GM10847 (cell line): ENCODE data around the gene HECW1.

Source experiments
- POLR2A ChIP-seq: IDR thresholded peaks from 2 replicates; pipeline ENCODE4 v1.6.1; 2011; ENCODE audit not compliant: insufficient read length; ENCODE audit errors: extremely low read depth

HECW1 gene

DNA sequence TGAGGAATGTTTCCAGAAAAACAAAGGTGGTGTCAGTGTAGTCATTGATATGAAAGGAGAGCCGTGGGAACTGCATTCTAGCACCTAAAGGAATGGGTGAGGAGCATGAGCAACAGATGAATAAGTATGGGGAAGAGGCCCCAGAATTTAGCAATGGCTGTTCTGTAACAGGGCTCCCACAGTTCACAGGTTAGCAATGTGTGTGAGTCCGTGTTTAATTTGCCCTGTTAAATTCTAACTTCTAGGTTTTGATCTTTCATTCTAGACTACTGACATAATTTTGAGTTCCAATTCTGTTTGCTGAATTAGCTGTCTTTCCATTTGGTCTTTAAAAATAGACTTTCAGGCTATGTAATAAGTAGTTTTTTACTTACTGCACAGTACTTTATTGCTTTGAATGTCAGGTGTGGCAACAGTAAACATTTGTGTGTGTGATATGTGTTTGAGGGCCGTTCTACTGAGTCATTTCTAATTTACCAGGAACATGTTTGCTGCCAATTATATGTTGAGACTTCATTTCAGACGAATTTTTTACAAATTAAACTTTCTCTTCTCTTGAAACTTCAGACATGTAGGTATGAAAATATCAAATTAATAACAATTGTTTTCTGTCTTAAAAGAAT, 479.2 kb downstream of the HECW1 start:
- no peak for TF ChIP-seq POLR2A

DNA sequence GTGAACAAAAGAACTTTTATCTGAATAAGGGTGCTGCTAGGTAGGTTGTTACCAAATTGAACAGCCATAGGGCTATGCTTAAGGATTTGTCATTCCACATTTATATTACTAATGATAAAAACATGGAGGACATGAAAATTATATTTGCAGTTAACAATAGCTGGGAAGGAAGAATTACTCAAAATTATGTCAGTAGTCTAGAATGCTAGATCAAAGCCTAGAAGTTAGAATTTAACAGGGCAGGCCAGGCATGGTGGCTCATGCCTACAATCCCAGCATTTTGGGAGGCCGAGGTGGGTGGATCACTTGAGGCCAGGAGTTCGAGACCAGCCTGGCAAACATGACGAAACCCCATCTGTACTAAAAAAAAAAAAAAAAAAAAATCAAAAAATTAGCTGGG, 479.9 kb downstream of the HECW1 start:
- no peak for TF ChIP-seq POLR2A

GRCh38 chr7:43593010-43593409, 480.6 kb downstream of the HECW1 start:
- no peak for TF ChIP-seq POLR2A

GRCh38 chr7:43594020-43594419, 481.6 kb downstream of the HECW1 start:
- no peak for TF ChIP-seq POLR2A

DNA sequence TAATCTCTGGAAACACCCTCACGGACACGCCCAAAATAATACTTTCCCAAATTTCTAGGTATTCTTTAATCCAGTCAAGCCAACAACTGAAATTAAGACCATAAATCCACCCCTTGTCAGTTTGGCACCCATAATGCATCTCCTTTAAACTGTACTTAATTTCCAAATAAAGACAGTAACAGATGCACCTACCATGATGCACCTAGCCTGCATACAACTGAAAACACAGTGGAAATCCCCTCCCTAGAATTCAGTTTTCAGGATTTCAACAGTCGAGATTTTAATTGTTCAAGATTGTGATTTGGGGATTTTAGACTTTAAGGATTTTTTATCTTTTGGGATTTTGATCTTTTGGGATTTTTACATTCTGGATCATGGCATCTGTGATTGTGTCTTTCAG, 487.6 kb downstream of the HECW1 start:
- TF ChIP-seq POLR2A = no peak

DNA sequence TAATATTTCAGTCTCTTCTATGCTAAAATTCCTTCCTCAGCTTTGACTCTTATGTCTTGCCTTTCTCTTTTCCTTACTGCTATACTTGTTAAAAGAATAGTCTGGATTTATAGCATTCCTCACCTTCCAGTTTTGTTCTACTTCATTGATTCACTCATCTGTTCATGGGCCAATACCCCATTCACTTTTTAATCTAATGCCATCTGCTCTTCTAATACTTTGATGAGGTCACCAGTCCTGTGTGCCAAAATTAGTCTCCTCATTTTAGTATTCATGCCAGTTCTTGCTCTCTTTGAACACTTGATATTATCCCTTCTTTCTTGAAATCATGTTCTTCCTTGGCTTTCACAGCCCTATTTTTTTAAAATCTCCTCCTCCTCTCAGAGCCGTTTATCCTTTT, 489.8 kb downstream of the HECW1 start:
- no peak for TF ChIP-seq POLR2A

GRCh38 chr7:43604251-43604650, 491.8 kb downstream of the HECW1 start:
- TF ChIP-seq POLR2A = no peak

GRCh38 chr7:43609097-43609496, 496.6 kb downstream of the HECW1 start:
- no peak for TF ChIP-seq POLR2A

DNA sequence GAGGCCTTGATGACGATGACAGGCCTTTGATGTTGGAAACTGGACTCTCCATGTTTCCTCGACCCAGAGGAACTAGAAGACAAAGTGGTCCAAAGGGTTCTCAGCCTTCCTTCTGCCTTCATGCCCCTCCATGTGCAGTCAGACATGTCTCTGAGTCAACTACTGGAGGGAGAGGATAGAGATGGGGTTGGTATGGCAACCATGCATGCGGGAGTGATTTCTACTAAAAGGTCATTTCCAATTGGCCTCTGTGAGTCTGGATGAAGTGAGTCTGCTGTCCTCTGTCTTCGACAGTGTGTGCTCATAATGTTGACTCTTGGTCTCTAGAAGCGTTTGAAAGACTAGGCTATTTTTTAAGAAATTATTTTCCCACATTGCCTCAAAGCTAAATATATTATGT, 499.7 kb downstream of the HECW1 start:
- no peak for TF ChIP-seq POLR2A

GRCh38 chr7:43612599-43613589, 500.4 kb downstream of the HECW1 start:
- no peak for TF ChIP-seq POLR2A
